GM18505 (cell line): ENCODE data around the gene GPC1.
"Not testable (repeated sequence)": the region's sequence is repeated elsewhere in the genome, so short reads cannot be mapped to it uniquely, and the experiment has no call there.

Experiments
- ATAC-seq: cut with Tn5 transposase; IDR thresholded peaks from one replicate; pipeline ENCODE4 v1.9.1; 2021; ENCODE audit not compliant: unreplicated experiment
- POLR2A ChIP-seq: IDR thresholded peaks from 4 replicates; pipeline ENCODE4 v1.6.1; 2011; ENCODE audit warnings: borderline replicate concordance; ENCODE audit not compliant: insufficient read depth, insufficient read length; ENCODE audit errors: extremely low read depth

The GPC1 gene

GRCh38 chr2:240491483-240491882, 56.0 kb downstream of the GPC1 start:
- ATAC-seq = no peak
- TF ChIP-seq POLR2A = no peak

- no peak for ATAC-seq
- no peak for TF ChIP-seq POLR2A
Measured at GRCh38 chr2:240494194-240494793, 58.8 kb downstream of the GPC1 start.

- ATAC-seq = not testable (repeated sequence)
Measured at GRCh38 chr2:240494942-240495341, 59.5 kb downstream of the GPC1 start.

DNA sequence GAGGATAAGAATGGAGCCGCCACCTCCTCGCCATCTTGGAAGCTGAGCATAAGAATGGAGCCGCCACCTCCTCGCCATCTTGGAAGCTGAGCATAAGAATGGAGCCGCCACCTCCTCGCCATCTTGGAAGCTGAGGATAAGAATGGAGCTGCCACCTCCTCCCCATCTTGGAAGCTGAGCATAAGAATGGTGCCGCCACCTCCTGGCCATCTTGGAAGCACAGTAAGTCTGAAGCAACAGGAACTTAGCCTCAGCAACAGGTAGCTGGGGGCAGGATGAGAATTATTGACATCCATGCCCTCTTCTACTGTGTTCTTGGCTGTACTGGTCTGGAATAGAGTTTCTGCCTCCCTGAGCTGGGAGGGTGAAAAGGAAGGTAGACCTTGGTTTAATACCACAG, 61.6 kb downstream of the GPC1 start:
- ATAC-seq = not testable (repeated sequence)

DNA sequence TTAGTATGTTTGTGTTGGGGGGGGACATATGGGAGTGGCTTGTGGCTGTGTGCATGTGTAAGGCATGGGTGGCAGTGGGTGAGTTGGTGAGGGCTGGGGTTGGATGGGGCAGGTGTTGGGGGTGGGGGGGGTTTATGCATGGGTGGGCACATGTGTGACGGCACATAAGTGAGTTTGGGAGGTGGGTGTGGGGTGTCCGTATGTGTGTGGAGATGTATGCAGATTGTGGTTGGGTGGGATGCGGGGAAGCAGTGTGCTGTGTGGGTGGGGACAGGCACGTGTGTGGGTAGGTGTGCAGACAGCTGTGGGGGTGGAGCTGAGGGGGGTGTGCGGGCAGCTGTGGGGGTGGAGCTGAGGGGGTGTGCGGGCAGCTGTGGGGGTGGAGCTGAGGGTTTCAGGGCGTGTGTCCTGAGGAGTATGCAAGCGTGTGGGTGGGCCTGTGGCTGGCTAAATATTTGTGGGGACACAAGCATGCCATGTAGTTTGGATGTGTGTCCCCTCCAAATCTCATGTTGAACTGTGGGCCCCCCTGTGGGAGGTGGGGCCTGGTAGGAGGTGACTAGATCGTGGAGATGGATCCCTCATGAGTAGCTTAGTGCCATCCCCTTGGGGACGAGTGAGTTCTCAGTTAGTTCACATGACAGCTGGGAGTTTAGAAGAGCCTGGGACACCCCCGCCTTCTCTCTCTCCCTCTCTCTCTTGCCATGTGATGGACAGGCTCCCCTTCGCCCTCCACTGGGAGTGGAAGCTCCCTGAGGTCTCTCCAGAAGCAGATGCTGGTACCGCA, 62.9 kb downstream of the GPC1 start:
- no peak for ATAC-seq
- TF ChIP-seq POLR2A = no peak

DNA sequence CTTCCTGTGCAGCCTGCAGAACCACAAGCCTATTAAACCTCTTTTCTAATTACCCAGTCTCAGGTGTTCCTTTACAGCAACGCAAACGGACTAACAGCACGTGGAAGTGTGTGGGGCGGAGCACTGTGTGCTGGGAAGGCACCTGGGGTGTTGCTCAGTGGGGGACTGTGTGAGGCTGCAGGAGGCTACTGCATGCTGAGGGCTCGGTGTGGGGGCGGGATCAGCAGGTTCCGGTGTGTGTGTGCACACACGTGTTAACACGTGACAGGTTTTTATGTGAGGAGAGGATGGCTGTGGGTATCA, 63.4 kb downstream of the GPC1 start:
- TF ChIP-seq POLR2A = no peak
- ATAC-seq = no peak

DNA sequence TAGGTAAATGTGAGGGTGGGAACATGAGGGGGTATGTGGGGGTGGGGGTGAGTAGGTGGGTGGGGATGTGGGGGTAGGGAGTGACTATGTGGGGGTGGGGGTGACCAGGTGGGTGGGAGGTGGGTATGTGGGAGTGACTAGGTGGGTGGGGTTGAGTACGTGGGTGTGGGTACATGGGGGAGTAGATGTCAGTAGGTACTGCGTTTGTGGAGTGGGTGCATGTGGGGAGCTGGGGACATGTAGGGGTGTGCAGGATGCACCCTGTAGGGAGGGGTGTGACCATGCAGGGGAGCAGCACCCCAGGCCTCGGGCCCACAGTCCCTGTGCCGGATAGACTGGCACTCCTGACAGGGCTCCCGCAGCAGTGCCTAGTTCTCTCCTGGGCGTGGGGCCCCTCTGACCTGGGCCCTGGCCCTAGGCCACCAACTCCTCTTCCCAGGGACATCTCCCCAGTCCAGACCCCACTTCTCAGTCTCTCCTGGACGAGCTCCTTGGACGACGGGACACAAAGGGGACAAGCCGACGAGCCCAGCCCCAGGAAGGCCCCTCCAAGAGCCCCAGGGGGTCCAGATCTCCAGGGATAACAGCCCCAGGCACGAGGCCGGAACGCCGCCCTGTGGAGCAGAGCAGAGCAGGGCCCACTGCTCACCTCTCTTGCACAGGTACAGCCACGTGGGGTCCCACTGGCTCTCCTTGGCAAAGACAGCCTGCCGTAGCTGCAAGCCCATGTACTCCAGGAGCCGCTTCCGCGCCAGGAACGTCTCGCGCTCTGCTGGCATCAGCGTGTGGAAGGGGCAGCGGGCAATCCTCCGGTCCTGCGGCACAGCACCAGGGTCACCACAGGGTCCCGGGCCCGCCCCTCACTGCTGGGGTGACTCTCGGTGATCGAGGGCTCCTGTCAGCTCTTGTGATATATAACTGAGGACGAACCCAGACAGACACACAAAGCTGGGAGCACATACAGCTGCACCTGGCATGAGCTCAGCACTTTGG, 64.1 kb downstream of the GPC1 start:
- ATAC-seq = no peak
- TF ChIP-seq POLR2A = no peak

DNA sequence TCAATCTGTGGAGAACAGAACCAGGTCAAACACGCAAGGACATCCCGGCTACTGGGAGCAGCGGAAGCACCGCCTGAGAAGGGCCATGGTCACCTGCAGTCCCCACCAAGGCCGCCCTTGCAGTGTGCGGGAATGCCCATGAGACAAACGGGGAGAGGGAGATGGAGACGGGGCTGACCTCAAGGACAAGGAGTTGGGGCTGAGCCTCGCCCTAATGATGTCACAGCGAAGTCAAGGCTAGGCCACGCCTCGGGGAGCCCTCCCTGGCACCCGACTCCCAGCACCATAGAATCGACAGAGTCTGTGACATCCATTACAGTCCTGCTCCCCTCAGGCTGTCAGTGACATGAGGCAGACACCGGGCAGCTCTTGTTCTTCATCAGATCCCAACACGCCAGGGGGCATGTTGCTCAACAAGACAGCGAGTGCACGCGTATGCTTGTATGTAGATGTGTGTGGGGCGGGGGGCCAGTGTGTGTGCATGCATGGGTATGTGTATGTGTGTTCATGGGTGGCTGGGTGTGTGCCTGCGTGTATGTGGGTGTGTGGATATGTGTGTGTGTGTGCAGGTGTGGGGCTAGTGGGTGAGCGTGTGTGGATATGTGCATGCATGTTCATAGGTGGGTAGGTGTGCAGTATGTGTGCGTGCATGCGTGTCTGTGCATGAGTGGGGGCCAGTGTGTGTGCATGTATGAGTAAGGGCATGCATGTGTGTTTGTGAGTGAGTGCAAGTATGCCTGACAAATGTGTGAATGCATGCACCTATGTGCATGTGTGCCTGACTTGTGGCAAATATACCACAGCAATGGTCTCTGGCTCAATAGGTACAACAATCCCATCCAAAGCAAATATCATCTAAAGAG, 65.3 kb downstream of the GPC1 start:
- ATAC-seq = no peak
- no peak for TF ChIP-seq POLR2A

GRCh38 chr2:240501531-240501991, 66.1 kb downstream of the GPC1 start:
- no peak for ATAC-seq
- no peak for TF ChIP-seq POLR2A

DNA sequence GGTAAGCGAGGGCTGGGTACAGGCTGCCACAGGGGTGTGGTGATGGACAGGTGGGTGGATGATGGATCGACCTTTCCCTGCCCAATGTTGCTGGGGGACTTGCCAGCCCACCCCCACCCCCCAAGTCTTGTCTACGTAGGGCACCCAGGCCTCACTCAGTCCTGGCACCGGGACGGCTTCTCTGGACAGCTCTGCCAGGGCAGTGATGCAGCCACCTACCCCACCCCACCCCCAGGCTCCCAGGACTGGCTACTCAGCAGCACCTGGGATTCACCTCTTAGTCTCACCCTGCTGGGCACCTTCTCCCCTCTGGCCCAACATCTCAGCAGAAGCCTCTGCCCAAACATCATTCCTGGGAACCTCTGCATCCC, 66.6 kb downstream of the GPC1 start:
- no peak for TF ChIP-seq POLR2A
- no peak for ATAC-seq

GRCh38 chr2:240502430-240503121, 67.1 kb downstream of the GPC1 start:
- ATAC-seq = no peak
- TF ChIP-seq POLR2A = no peak

- no peak for TF ChIP-seq POLR2A
Measured at GRCh38 chr2:240503375-240503774, 67.9 kb downstream of the GPC1 start.

More at GRCh38 chr2:240503375-240503774, 67.9 kb downstream of the GPC1 start:
- no peak for ATAC-seq
